Measurements from ENCODE around the gene C3orf20.

GRCh38 chr3:14802381-14802731, 127.4 kb downstream of the C3orf20 start:
- TF ChIP-seq, protein P1, sequence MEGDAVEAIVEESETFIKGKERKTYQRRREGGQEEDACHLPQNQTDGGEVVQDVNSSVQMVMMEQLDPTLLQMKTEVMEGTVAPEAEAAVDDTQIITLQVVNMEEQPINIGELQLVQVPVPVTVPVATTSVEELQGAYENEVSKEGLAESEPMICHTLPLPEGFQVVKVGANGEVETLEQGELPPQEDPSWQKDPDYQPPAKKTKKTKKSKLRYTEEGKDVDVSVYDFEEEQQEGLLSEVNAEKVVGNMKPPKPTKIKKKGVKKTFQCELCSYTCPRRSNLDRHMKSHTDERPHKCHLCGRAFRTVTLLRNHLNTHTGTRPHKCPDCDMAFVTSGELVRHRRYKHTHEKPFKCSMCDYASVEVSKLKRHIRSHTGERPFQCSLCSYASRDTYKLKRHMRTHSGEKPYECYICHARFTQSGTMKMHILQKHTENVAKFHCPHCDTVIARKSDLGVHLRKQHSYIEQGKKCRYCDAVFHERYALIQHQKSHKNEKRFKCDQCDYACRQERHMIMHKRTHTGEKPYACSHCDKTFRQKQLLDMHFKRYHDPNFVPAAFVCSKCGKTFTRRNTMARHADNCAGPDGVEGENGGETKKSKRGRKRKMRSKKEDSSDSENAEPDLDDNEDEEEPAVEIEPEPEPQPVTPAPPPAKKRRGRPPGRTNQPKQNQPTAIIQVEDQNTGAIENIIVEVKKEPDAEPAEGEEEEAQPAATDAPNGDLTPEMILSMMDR (IDR thresholded peaks at IDR 0.05) = no peak
- no peak for TF ChIP-seq POLR2A (IDR thresholded peaks at IDR 0.05; ENCODE audit: low read depth)
- no peak for TF ChIP-seq POLR2AphosphoS5 (IDR thresholded peaks at IDR 0.05)
- no peak for TF ChIP-seq EP300 (IDR thresholded peaks at IDR 0.05)
